NCI-H1694 (cell line): Measurements from ENCODE around the gene CLDN1.

ENCODE experiments used
- DNase-seq: peaks from one replicate; lab custom pipeline; 2025; lab: John Stamatoyannopoulos, UW

CLDN1 gene

GRCh38 chr3:190321789-190322603, at the start of gene CLDN1:
Gene CLDN1 (minus strand): TSS chr3:190322446. CDS start chr3:190322206, 240 bp downstream.
- peak; percentile 15 for DNase-seq

DNA sequence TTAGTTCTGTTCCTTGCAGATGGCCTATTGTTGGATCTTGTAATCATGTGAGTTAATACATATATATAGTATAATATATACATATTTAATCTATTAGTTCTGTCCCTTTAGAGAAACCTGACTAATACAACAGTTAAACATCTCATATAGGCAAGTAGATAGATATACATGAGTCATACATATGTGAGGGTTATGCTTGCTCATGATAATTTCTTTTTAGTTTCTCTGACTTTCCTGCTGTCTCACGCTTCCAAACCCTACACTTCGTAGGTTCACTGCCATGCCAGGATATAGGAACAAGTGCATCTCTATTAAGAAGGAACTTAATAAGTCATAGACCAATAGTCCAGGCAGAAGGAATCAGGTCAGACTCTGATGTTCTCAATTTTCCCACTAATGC, 48.9 kb upstream of the CLDN1 start:
- no peak for DNase-seq

DNA sequence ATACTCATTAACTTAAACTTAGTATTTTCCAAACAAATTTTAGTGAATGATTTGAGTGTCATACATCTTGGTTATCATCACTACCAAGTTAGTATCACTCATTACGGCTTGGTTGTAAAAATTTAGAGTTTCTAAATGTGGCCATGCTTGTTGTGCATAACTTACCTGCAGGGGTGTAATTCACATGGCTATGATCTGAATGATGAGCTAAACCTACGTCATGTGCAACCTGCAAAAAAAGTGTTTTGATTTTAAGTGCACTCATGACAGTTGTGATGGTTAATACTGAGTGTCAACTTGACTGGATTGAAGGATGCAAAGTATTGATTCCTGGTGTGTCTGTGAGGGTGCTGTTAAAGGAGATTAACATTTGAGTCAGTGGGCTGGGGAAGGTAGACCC, 48.1 kb upstream of the CLDN1 start:
- no peak for DNase-seq

GRCh38 chr3:190369668-190370295, 47.5 kb upstream of the CLDN1 start:
- DNase-seq, result no peak

DNA sequence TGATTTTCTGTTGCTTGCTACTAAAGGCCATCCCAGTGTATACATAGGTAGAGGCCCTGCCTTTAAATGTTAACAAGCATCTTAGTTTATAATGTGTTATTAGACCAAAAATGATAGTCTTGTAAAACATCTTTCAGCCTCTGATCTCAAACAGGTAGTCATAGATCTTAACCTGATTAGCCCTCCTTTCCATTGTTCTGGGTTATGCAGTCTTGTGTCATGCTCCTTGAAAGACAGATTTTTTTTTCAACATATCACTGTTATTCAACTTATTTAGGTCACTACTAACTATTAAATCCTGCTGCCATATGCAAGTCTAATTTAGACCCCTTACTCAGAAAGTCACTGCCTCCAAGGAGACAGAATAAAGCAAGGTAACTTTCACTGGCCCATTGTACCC, 46.6 kb upstream of the CLDN1 start:
- no peak for DNase-seq

DNA sequence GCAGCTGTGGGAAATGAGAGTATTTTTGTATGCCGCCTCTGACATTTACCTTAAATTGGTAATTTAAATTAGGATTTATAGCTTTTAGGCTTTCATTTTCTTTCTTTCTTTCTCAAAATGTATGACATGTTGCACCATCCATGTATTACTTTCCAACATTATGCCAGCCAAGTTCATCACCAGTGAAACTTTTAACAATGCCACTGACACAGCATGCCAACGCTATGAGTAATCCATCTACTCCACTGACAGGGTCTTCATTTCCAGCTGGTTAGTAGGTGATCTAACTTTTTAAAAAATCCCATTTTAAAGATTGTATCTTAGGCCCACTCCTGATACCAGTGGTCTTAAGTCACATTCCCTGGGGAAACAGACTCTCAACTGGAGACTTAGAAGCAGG, 43.9 kb upstream of the CLDN1 start:
- no peak for DNase-seq

DNA sequence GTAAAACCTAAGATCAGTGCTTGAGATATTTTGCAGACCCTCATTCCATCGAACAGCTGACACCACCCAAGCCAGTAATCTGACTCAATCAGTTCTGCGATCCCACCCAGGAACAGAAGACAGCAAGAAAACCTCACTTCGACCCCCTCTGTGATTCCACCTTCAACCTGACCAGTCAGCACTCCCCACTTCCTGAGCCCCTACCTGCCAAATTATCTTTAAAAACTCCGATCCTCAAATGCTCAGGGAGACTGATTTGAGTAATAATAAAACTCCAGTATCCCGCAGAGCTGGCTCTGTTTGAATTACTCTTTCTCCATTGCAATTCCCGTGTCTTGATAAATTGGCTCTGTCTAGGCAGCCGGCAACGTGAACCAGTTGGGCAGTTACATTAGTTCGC, 40.0 kb upstream of the CLDN1 start:
- DNase-seq, result no peak

DNA sequence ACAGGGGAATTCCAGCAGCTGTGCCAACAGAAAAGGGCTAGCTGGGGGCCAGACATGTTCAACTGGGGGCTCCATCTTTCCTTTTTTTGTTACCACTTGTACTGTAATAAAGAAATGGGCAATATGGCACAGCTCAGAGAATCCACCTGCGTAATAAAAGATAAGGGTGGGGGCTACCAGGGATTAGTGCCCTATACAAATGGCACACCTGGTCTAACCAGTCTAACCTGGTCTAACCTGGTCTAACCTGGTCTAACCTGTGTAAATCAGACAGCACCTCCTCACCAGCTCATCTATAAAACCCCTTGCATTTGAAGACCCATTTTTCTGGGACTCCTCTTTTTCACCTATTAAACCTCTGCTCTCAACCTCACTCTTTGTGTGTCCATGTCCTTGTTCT, 39.5 kb upstream of the CLDN1 start:
- no peak for DNase-seq

- no peak for DNase-seq
Measured at GRCh38 chr3:190360228-190360627, 38.0 kb upstream of the CLDN1 start.

- DNase-seq, result no peak
Measured at GRCh38 chr3:190359813-190360212, 37.6 kb upstream of the CLDN1 start.

- no peak for DNase-seq
Measured at GRCh38 chr3:190357468-190357867, 35.2 kb upstream of the CLDN1 start.

DNA sequence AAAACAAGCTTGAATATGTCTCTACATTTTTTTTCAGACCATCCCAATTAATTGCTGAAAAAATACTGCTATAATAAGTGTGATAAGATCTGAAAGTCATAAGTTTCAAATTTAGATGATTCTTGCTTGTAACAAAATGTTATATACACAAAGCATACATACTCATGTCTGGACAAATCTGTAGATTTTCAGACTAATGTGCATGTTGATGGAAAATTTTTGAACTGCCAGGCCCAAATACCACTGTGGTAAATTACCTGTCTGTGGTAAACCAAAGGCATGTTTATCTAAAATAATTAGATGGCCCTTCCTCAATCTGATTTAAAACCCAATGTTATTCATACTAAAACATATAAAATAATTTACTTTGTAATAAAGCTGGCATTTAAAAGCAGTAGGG, 34.0 kb upstream of the CLDN1 start:
- DNase-seq, result no peak

GRCh38 chr3:190352861-190353457, 30.7 kb upstream of the CLDN1 start:
- DNase-seq, result no peak

GRCh38 chr3:190346541-190346940, 24.3 kb upstream of the CLDN1 start:
- no peak for DNase-seq

DNA sequence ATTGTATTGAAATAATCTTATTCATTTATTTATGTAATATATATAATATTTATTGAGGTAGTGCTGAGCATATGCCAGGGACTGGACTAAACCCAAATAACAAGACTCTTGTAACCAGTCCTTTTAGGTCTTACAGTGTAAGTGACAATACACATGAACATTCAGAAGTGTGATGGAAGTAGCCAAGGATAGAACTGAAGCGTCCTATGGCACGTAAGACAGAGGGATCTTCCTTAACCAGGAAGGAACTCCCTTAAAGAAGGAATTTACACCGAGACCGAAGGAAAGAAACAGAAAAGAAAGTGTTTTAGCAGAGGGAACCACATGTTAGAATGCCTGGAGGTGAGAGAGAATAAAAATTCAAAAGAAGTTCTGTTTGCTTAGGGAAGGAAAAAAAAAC, 23.6 kb upstream of the CLDN1 start:
- DNase-seq, result no peak

DNA sequence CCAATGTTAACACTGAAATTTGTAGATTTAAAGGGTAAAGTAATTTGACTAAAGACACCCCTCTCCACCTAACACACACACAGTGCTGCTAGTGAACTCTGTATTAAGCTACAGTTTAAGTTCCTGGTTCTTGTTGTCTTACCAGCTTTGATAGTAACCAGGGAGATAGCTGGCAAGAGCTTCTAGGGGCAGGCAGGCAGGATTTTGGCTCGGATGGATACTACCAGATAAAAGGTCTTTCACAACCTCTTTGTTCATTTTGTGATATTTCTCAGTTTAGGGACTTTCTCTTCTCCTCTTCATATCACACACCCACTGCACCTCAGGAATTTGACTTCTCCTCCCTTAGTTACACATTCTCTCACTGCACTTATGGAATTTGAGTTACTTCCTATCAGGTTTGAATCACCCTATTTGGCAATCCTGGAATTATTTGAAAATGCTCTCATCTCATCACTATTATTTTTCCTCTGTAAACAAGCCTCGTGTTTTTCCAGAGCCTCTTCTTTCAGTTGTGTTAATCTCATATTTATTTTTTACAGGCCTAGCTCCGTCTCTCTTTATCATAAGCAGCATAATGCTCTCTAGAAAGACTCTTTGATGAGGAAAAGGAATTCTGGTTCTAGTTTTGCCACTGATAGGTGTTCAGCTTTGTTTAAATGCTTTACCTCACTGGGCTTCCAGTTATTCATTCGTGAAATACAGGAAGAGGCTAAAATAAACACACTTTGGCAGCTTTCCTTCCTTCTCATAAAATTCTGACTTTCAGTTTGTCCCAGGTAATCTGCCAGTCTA, 23.0 kb upstream of the CLDN1 start:
- no peak for DNase-seq

DNA sequence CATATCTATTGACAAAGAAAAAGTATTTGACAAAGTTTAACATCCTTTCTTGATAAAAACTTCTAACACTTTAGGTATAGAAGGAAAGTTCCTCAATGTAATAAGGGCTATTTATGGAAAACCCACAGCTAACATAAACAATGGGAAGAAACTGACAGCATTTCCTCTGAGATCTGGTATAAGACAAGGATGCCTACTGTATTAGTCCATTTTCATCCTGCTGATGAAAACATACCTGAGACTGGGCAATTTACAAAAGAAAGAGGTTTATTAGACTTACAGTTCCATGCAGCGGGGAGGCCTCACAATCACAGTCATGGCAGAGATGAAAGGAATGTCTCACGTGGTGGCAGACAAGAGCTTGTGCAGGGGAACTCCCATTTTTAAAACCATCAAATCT, 17.8 kb upstream of the CLDN1 start:
- DNase-seq, result no peak

- no peak for DNase-seq
Measured at GRCh38 chr3:190339130-190339529, 16.9 kb upstream of the CLDN1 start.

- no peak for DNase-seq
Measured at GRCh38 chr3:190338717-190339116, 16.5 kb upstream of the CLDN1 start.

DNA sequence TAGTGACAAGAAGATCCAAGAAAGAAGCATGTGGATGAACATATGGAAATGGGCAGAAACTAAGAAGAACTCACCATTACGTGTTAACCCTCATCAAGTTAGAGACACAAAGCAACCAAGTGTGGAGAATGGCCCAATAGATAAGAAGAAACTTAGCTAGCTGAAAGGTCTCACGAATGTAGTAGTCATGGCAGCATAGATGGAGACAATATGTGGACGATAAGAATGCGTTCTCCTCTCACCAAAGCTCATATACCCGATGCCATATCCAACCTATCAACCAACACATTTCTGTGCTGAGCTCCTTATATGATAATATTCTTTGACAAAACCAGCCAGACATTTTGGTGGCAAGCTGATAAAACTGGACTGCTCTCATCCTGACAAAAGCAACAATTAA, 15.1 kb upstream of the CLDN1 start:
- DNase-seq, result no peak

GRCh38 chr3:190336516-190337189, 14.4 kb upstream of the CLDN1 start:
- no peak for DNase-seq

DNA sequence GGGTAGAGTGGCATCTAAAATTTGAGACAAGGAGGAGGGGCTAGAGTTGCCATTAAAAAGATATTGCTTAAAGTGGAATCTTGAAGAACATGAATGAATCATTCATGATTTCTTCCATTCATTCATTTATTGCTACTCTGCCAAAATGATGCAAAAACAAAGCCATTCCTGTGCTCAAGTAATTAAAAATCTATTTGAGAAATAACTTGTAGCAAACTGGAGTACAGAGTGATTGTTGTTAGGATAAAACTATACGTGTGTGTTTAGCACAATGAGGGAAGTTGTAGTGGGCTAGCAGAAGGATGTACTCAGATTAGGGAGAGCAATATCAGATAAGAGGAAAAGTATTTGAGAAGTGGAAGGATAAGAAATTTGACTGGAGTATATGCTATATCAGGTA, 11.7 kb upstream of the CLDN1 start:
- no peak for DNase-seq
